Gastroesophageal sphincter (tissue), 4 donors: ENCODE results near the gene CD300E. TPM values are rescaled to one million over a fixed set of nuclear protein-coding genes. Genes with fewer than 3 reads are reported as not detected.

Experiments used
- ATAC-seq: fragments of 150-250 bp; one replicate; pipeline ENCODE4 v1.9.1; 2016; ENCODE audit warnings: mild to moderate bottlenecking, moderate library complexity
- H3K27ac ChIP-seq, 4 donors: fragments of 200-600 bp; sonication (generic) in 3 of 4; 1 replicate in 3 of 4; 2 replicates in 1 of 4; pipeline ENCODE4 v1.5.1; 2016 to 2019
- H3K27me3 ChIP-seq: fragments of 200-600 bp; sonication (generic); one replicate; pipeline ENCODE4 v1.5.1; 2019
- H3K36me3 ChIP-seq, 2 donors: fragments of 200-600 bp; sonication (generic); one replicate each; pipeline ENCODE4 v1.5.1; 2019; ENCODE audit warnings: control low read depth in 1 of 2
- H3K4me1 ChIP-seq, 3 donors: fragments of 200-600 bp; sonication (generic); 1 replicate in 2 of 3; 2 replicates in 1 of 3; pipeline ENCODE4 v1.5.1; 2016 to 2019; ENCODE audit warnings: control low read depth in 2 of 3
- H3K4me3 ChIP-seq, 2 donors: fragments of 200-600 bp; sonication (generic); one replicate each; pipeline ENCODE4 v1.5.1; 2019; ENCODE audit warnings: mild to moderate bottlenecking in 1 of 2, moderate library complexity in 1 of 2
- H3K9me3 ChIP-seq, 3 donors: fragments of 200-600 bp; sonication (generic); one replicate each; pipeline ENCODE4 v1.5.1; 2017 to 2019; ENCODE audit warnings: control low read depth in 2 of 3
- EP300 ChIP-seq: sonication (generic); formaldehyde crosslinking; IDR thresholded peaks from one replicate; pipeline ENCODE4 v1.6.1; 2017; ENCODE audit warnings: antibody characterized with exemption, mild to moderate bottlenecking
- POLR2A ChIP-seq, 2 donors: fragments of 450-650 bp; IDR thresholded peaks; one replicate each; pipeline ENCODE4 v1.6.1; 2017; ENCODE audit warnings: antibody characterized with exemption in 2 of 2, mild to moderate bottlenecking in 2 of 2, moderate library complexity in 1 of 2
- POLR2AphosphoS5 ChIP-seq: sonication (generic); formaldehyde crosslinking; IDR thresholded peaks from one replicate; pipeline ENCODE4 v1.6.1; 2017; ENCODE audit warnings: antibody characterized with exemption
- WGBS, 2 donors: methylation state at CpG; one replicate each; pipeline ENCODE4 v1.1.5; 2018; ENCODE audit warnings: low coverage in 1 of 2; 5-methylcytosine and 5-hydroxymethylcytosine counted together
- total RNA-seq, 4 donors: library from RNA; depleted of rRNA; stranded (reverse); fragments of >200 nt; gene quantifications; one replicate each; pipeline ENCODE4 v1.1.0, GENCODE V29; 2016
- TF ChIP-seq, protein P1 (sequence below), 4 experiments: fragments of 200-600 bp in 2 of 4; fragments of 450-650 bp in 2 of 4; sonication (generic) in 1 of 4; IDR thresholded peaks; one replicate each; pipeline ENCODE4 v1.5.1; 2017 to 2019; ENCODE audit warnings: antibody characterized with exemption in 4 of 4, mild to moderate bottlenecking in 2 of 4, moderate library complexity in 2 of 4

CD300E gene
- total RNA-seq, 4 donors from 2014 or later = 0.16 to 3.9 (median 0.41) TPM

DNA sequence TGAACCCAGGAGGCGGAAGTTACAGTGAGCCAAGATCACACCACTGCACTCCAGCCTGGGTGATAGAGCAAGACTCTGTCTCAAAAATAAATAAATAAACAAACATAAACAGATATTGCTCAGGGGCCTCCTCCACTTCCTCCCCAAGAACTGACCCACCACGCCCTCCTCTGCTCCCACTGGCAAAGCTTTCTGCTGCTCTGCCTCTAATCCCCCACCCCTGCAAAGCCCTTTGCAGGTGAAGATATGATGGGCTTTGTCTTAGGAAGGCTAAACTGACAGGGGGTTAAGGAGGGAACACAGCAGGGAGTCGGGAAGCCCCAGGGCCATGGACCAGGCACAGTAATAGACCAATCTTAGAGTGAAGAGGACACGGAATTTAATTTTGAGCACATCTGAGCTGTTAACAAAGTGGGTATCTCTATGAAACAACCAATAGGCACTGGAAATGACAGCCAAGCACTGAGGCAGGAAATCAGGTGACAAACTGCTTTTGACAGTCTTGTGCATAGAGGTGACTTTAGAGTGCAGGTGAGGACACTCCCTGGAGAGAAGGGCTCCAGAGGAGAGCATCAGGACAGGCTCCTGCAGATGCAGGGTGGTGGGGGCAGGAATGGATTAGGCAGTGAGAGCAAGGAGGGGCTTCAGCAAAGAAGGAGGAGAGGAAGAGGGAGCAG lies 25.1 kb downstream of the CD300E start:
- no peaks in the 10 kb centered on the region for H3K4me1 ChIP-seq
- ATAC-seq = no peak
- H3K9me3 ChIP-seq = no peaks in the 10 kb centered on the region
- no peak for TF ChIP-seq POLR2AphosphoS5
- TF ChIP-seq, protein P1, sequence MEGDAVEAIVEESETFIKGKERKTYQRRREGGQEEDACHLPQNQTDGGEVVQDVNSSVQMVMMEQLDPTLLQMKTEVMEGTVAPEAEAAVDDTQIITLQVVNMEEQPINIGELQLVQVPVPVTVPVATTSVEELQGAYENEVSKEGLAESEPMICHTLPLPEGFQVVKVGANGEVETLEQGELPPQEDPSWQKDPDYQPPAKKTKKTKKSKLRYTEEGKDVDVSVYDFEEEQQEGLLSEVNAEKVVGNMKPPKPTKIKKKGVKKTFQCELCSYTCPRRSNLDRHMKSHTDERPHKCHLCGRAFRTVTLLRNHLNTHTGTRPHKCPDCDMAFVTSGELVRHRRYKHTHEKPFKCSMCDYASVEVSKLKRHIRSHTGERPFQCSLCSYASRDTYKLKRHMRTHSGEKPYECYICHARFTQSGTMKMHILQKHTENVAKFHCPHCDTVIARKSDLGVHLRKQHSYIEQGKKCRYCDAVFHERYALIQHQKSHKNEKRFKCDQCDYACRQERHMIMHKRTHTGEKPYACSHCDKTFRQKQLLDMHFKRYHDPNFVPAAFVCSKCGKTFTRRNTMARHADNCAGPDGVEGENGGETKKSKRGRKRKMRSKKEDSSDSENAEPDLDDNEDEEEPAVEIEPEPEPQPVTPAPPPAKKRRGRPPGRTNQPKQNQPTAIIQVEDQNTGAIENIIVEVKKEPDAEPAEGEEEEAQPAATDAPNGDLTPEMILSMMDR (IDR thresholded peaks at IDR 0.05) = no peak
- no peak for TF ChIP-seq POLR2A (IDR thresholded peaks at IDR 0.05)
- TF ChIP-seq EP300 = no peak
- no peak overlapping the region for H3K4me3 ChIP-seq
- no peaks in the 10 kb centered on the region for H3K36me3 ChIP-seq
- no peak overlapping the region for H3K27ac ChIP-seq
- WGBS, 2 donors = 58% methylated on average over 2 of the region's 4 CpGs; no CpG with 5 or more reads in 1 of the 2 donors
- H3K27me3 ChIP-seq = peaks cover 39% of the 10 kb centered on the region

DNA sequence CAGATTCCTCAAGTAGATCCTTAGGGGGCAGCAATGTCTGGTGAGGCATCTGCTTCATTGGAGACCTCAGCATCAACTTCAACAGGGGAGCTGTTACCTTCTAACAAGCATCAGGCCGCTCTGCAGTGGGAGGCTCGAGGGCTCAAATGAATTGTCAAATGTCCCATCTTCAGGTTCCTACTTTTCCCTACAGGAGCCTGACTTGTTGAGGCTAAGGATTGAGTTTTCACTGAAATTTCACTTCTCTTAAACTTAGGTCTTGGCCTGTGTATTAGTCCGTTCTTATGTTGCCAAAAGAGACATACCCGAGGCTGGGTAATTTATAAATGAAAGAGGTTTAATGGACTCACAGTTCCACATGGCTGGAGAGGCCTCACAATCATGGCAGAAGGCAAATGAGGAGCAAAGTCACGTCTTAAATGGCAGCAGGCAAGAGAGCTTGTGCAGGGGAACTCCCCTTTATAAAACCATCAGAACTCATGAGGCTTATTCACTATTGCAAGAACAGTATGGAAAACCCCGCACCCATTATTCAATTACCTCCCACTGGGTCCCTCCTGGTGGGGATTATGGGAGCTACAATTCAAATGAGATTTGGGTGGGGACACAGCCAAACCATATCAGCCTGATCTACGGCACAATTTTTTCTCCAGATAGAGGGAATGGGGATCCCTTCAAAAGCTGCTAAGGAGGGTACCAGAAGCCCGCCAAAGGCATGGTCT lies 26.3 kb downstream of the CD300E start:
- WGBS, 2 donors = 73 to 75% methylated on average over 5 to 7 of the region's 8 CpGs
- Histone ChIP-seq H3K4me1 (no peaks in the 10 kb centered on the region), H3K27me3 (peaks cover 45% of the 10 kb centered on the region), H3K9me3 (no peaks in the 10 kb centered on the region), H3K4me3 (no peak overlapping the region), H3K36me3 (no peaks in the 10 kb centered on the region), H3K27ac (no peak overlapping the region)
- ATAC-seq = no peak
- TF ChIP-seq POLR2A (IDR thresholded peaks at IDR 0.05) = no peak
- no peak for TF ChIP-seq EP300
- TF ChIP-seq, protein P1 (IDR thresholded peaks at IDR 0.05) = no peak
- no peak for TF ChIP-seq POLR2AphosphoS5

DNA sequence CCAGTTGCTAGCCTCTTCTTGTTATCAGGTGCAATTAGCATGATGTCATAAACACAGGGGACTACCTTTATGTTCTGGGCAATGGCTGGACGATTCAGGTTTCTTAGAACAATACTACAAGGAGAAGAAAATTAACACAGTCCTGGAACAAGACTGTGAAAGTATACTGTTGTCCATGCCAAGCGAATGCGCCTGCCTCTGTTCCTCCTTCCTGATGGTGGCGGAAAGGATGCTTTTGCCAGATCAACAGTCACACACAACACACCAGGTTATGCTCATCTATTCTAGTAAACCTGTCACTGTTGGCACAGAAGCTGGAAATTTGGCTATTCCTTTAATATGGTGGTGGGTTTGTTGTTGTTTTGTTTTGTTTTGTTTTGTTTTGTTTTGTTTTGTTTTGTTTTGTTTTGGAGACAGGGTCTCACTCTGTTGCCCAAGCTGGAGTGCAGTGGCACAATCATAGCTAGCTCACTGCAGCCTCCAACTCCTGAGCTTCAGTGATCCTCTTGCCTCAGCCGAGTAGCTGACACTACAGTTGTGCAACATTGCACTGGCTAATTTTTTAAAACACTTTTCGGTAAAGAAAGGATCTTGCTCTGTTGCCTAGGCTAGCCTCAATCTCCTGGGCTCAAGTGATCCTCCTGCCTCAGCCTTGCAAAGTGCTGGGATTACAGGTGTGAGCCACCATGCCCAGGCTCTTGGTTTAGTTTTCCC lies 28.3 kb downstream of the CD300E start:
- no peaks in the 10 kb centered on the region for H3K36me3 ChIP-seq
- no peak overlapping the region for H3K27ac ChIP-seq
- no peaks in the 10 kb centered on the region for H3K4me1 ChIP-seq
- no peak for ATAC-seq
- peaks cover 56% of the 10 kb centered on the region for H3K27me3 ChIP-seq
- 59 to 93% methylated on average over 3 to 5 of the region's 6 CpGs for WGBS, 2 donors
- no peaks in the 10 kb centered on the region for H3K9me3 ChIP-seq
- no peak for TF ChIP-seq POLR2A (IDR thresholded peaks at IDR 0.05)
- TF ChIP-seq, protein P1 (IDR thresholded peaks at IDR 0.05) = no peak
- H3K4me3 ChIP-seq = no peak overlapping the region

DNA sequence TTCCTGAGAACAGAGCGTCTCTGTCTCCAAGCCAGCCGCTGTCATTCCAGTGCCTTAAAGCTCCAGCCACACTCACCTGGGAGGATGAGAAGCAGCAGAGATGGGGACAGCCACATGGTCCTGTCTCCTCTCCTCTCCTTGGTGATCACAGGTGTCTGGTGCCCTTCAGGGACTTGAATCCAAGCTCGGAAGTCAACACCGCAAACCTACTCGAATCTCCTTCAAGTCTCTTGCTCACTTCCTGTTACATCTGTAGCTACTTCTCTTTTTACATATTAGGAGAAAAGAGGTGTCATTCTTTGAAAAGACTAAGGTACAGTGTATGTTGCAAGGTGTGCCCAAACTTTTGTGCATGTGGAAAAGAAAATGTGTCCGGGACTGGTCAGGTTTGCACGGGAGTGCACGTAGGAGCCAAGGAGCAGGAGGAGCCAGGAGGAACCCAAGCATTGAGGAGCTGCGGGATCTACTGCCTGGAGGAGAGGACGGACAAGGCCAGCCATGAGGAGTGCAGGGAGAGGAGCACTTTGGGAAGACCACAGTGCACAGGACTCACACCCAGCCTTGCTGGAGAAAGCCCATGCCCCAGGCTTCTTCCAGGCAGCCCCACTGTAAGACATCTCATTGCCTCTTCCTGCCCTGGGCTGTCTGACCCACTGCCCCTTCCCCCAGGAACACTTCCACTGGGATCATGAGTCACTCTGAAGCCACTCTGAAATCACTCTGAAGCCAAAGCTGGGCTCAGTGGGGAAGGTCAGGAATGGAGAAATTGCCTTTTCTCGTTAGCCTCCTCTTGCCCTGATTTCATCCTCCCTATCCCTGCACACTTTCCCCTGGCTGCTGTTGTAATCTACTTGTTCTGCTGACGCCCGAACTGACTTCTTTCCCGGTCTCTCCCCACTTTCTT lies 31.2 kb downstream of the CD300E start, which contains the start of gene CD300LD:
Gene CD300LD, minus strand, starts transcription at position 197 of the 904 bp plus-strand sequence. Its CDS starts 81 bp downstream, at position 116.
- TF ChIP-seq POLR2AphosphoS5 (no peak), EP300 (no peak), POLR2A (IDR thresholded peaks at IDR 0.05) (no peak)
- TF ChIP-seq, protein P1 (IDR thresholded peaks at IDR 0.05) = no peak
- H3K36me3 ChIP-seq = no peaks in the 10 kb centered on the region
- 67 to 73% methylated on average over 11 to 14 of the region's 14 CpGs for WGBS, 2 donors
- no peaks in the 10 kb centered on the region for H3K4me1 ChIP-seq
- H3K27ac ChIP-seq = no peak within 1 kb of the TSS
- H3K27me3 ChIP-seq = peaks cover 37% of the 10 kb centered on the region
- no peak for ATAC-seq
- H3K9me3 ChIP-seq = peaks cover 0 to 8% (median 0%) of the 10 kb centered on the region in 3 donors
- H3K4me3 ChIP-seq = no peak within 1 kb of the TSS
